ENCODE data around the gene FAF1.

GRCh38 chr1:50656931-50657330 is 303.1 kb downstream of the FAF1 start:
- TF ChIP-seq CTCF (conservative IDR thresholded peaks at IDR 0.05; ENCODE audit: low read length) (no peak), EZH2phosphoT487 (IDR thresholded peaks at IDR 0.05; ENCODE audit: borderline replicate concordance, low read depth, low read length) (no peak)

Measured in OCI-LY7 (cell line).